Measurements from ENCODE around the gene CD68.
A peak's percentile ranks its signal among the peaks of the same experiment; 100 is the strongest.

Gene CD68

DNA sequence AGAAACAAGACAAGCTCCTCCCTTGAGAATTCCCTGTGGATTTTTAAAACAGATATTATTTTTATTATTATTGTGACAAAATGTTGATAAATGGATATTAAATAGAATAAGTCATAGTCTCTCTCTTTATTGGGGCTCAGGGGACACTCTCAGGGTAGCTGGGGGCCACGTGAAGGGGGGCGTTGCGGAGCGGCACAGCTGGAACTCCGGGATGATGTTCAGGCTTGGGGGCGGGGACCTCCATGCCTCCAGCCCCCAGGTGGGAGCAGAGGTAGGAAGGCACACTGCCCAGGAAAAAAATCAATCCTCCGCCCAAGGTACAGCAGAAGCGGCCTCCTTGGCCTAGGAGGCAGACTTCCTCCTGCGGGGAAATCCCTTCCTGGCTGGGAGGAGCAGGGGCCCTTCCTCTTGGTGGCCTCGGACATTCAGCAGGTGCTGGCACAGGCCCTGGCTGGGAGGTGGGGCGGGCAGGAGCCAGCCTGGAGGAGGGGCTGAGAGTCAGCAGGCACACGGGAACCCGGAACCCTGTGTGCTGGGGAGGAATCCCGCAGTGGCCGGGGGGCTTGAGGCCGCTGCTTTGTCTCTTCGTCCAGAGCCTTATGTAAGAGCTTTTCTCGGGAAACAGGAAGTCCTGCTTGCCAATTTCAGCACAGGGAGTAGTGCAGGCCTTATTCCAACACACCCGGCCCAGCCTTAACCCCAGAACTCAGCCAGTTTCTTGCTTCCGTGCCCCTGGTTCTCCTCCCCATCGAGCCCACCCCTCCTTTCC lies 21.5 kb upstream of the CD68 start:
- peaks cover 9% of the 10 kb centered on the region for H3K36me3 ChIP-seq
- no peaks in the 10 kb centered on the region for H3K9me3 ChIP-seq (ENCODE audit: severe bottlenecking)
- no peak overlapping the region for H3K4me3 ChIP-seq (ENCODE audit: low read depth, low read length)
- peak; percentile 30 for DNase-seq
- TF ChIP-seq, protein P1, sequence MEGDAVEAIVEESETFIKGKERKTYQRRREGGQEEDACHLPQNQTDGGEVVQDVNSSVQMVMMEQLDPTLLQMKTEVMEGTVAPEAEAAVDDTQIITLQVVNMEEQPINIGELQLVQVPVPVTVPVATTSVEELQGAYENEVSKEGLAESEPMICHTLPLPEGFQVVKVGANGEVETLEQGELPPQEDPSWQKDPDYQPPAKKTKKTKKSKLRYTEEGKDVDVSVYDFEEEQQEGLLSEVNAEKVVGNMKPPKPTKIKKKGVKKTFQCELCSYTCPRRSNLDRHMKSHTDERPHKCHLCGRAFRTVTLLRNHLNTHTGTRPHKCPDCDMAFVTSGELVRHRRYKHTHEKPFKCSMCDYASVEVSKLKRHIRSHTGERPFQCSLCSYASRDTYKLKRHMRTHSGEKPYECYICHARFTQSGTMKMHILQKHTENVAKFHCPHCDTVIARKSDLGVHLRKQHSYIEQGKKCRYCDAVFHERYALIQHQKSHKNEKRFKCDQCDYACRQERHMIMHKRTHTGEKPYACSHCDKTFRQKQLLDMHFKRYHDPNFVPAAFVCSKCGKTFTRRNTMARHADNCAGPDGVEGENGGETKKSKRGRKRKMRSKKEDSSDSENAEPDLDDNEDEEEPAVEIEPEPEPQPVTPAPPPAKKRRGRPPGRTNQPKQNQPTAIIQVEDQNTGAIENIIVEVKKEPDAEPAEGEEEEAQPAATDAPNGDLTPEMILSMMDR (IDR thresholded peaks at IDR 0.05; ENCODE audit: low read depth, low read length): no peak
- no peaks in the 10 kb centered on the region for H3K27me3 ChIP-seq (ENCODE audit: insufficient read depth, low read depth, severe bottlenecking)
- no peak overlapping the region for H3K27ac ChIP-seq

DNA sequence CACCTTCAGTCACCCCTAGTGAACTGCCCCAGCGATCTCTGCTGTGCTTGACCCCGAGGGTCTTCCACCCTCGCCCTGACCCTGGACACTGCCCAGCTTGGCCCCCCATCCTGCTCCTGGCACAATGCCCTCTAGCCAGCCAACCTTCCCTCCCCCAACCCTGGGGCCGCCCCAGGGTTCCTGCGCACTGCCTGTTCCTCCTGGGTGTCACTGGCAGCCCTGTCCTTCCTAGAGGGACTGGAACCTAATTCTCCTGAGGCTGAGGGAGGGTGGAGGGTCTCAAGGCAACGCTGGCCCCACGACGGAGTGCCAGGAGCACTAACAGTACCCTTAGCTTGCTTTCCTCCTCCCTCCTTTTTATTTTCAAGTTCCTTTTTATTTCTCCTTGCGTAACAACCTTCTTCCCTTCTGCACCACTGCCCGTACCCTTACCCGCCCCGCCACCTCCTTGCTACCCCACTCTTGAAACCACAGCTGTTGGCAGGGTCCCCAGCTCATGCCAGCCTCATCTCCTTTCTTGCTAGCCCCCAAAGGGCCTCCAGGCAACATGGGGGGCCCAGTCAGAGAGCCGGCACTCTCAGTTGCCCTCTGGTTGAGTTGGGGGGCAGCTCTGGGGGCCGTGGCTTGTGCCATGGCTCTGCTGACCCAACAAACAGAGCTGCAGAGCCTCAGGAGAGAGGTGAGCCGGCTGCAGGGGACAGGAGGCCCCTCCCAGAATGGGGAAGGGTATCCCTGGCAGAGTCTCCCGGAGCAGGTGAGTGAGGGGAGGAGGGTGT lies 20.7 kb upstream of the CD68 start, which contains the start of gene TNFSF13:
TNFSF13 (plus strand) TSS at position 207 of the 776 bp plus-strand sequence; CDS start at position 497, 290 bp downstream.
- Histone ChIP-seq H3K27me3 (ENCODE audit: insufficient read depth, low read depth, severe bottlenecking) (no peaks in the 10 kb centered on the region), H3K9me3 (ENCODE audit: severe bottlenecking) (no peaks in the 10 kb centered on the region), H3K4me3 (ENCODE audit: low read depth, low read length) (no peak within 1 kb of the TSS), H3K27ac (no peak within 1 kb of the TSS), H3K36me3 (peaks cover 15% of the 10 kb centered on the region)
- TF ChIP-seq, protein P1 (IDR thresholded peaks at IDR 0.05; ENCODE audit: low read depth, low read length): no peak
- DNase-seq: no peak

DNA sequence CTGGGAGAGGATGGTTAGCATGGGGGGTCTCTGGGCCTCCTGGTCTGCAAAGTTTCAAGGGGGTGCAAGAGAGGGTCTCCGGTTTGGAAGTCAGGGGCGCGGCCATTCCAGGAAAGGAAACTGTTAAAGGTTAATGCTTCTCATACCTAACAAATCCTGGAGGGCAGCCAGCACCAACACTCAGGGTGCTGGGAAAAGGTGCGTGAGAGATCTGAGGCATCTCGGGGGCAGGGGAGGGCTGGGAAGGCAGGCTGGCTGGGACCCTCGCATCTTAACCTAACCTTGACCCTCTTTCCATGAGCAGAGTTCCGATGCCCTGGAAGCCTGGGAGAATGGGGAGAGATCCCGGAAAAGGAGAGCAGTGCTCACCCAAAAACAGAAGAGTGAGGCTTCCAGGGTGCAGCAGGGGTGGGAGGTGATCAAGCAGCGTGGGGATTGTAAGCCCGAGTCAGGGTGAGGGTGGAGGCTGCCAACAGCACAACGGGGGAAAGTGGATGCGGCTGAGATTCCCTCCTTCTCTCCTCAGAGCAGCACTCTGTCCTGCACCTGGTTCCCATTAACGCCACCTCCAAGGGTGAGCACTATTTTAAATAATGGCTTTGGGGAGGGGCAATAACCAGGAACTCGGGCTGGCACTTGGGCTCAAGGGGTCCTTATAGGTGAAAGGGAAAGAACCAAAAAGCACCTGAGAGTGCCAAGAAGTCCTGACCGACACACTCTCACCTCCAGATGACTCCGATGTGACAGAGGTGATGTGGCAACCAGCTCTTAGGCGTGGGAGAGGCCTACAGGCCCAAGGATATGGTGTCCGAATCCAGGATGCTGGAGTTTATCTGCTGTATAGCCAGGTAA lies 19.9 kb upstream of the CD68 start:
- H3K4me3 ChIP-seq (ENCODE audit: low read depth, low read length): no peak overlapping the region
- no peaks in the 10 kb centered on the region for H3K27me3 ChIP-seq (ENCODE audit: insufficient read depth, low read depth, severe bottlenecking)
- no peak for DNase-seq
- TF ChIP-seq, protein P1 (IDR thresholded peaks at IDR 0.05; ENCODE audit: low read depth, low read length): no peak
- no peak overlapping the region for H3K27ac ChIP-seq
- peaks cover 22% of the 10 kb centered on the region for H3K36me3 ChIP-seq
- H3K9me3 ChIP-seq (ENCODE audit: severe bottlenecking): no peaks in the 10 kb centered on the region

DNA sequence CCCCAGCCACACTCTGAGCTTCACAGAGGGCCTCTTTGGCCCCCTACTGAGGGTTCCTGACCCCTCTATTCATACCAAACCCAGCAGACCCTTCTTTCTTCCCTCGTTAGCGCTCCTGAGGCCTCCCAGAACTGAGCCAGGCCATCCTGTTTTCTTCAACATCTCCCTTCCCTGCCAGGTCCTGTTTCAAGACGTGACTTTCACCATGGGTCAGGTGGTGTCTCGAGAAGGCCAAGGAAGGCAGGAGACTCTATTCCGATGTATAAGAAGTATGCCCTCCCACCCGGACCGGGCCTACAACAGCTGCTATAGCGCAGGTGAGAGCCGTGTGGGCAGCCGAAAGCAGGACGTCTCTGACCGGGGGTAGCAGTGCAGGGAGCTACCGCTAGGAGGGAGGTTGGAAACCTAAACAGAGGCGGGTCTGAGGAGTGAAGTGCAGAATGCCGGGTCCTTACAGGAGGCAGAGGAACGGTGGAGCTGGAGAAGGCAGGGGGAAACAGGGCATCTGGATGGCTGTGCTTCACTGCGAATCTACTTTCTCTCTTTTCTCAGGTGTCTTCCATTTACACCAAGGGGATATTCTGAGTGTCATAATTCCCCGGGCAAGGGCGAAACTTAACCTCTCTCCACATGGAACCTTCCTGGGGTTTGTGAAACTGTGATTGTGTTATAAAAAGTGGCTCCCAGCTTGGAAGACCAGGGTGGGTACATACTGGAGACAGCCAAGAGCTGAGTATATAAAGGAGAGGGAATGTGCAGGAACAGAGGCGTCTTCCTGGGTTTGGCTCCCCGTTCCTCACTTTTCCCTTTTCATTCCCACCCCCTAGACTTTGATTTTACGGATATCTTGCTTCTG lies 19.0 kb upstream of the CD68 start:
- Histone ChIP-seq H3K27ac (peak overlapping the region; percentile 48), H3K36me3 (peaks cover 31% of the 10 kb centered on the region), H3K4me3 (ENCODE audit: low read depth, low read length) (peak overlapping the region; percentile 65), H3K9me3 (ENCODE audit: severe bottlenecking) (no peaks in the 10 kb centered on the region), H3K27me3 (ENCODE audit: insufficient read depth, low read depth, severe bottlenecking) (no peaks in the 10 kb centered on the region)
- peak; percentile 82 for DNase-seq
- TF ChIP-seq, protein P1 (IDR thresholded peaks at IDR 0.05; ENCODE audit: low read depth, low read length): peak; percentile 76

DNA sequence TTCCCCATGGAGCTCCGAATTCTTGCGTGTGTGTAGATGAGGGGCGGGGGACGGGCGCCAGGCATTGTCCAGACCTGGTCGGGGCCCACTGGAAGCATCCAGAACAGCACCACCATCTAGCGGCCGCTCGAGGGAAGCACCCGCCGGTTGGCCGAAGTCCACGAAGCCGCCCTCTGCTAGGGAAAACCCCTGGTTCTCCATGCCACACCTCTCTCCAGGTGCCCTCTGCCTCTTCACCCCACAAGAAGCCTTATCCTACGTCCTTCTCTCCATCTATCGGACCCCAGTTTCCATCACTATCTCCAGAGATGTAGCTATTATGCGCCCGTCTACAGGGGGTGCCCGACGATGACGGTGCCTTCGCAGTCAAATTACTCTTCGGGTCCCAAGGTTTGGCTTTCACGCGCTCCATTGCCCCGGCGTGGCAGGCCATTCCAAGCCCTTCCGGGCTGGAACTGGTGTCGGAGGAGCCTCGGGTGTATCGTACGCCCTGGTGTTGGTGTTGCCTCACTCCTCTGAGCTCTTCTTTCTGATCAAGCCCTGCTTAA lies 18.3 kb upstream of the CD68 start:
- H3K27ac ChIP-seq: peak overlapping the region; percentile 95
- peak overlapping the region; percentile 65 for H3K4me3 ChIP-seq (ENCODE audit: low read depth, low read length)
- peaks cover 38% of the 10 kb centered on the region for H3K36me3 ChIP-seq
- peak; percentile 92 for DNase-seq
- no peaks in the 10 kb centered on the region for H3K9me3 ChIP-seq (ENCODE audit: severe bottlenecking)
- TF ChIP-seq, protein P1 (IDR thresholded peaks at IDR 0.05; ENCODE audit: low read depth, low read length): peak; percentile 93
- H3K27me3 ChIP-seq (ENCODE audit: insufficient read depth, low read depth, severe bottlenecking): no peaks in the 10 kb centered on the region
